CD4-positive, CD25-positive, alpha-beta regulatory T cell (primary cell): ENCODE measurements around the gene CKAP2. TPM values are rescaled to one million over a fixed set of nuclear protein-coding genes. Genes with fewer than 3 reads are reported as not detected.
"Not testable (repeated sequence)": the region's sequence is repeated elsewhere in the genome, so short reads cannot be mapped to it uniquely, and the experiment has no call there.

Experiments
- ATAC-seq, 2 donors: fragments of 150-1000 bp; cut with Tn5 transposase; one replicate each; pipeline ENCODE4 v1.10.0; 2021; ENCODE audit warnings: low read depth in 2 of 2, moderate number of reproducible peaks in 2 of 2, moderate library complexity in 1 of 2
- DNase-seq, 3 donors: peaks; one replicate each; pipeline versions ENCODE4 v3.0.0 to v3.0.0-alpha.2; 2012 to 2022; ENCODE audit warnings: mixed read lengths in 1 of 3
- H3K27ac ChIP-seq: one replicate; pipeline ENCODE4 v1.7.0; 2013; ENCODE audit warnings: mild to moderate bottlenecking, low read length; ENCODE audit not compliant: insufficient read depth, poor library complexity, severe bottlenecking
- H3K27me3 ChIP-seq: one replicate; pipeline ENCODE4 v1.7.0; 2013; ENCODE audit warnings: low read length; ENCODE audit not compliant: control insufficient read depth, insufficient read depth
- H3K36me3 ChIP-seq: one replicate; pipeline ENCODE4 v1.7.0; 2013; ENCODE audit warnings: mild to moderate bottlenecking, low read length, moderate library complexity; ENCODE audit not compliant: control insufficient read depth, insufficient read depth
- H3K4me1 ChIP-seq: 2 replicates; pipeline ENCODE4 v1.7.0; 2013; ENCODE audit warnings: mild to moderate bottlenecking, low read length; ENCODE audit not compliant: insufficient read depth, control insufficient read depth, poor library complexity, severe bottlenecking
- H3K4me3 ChIP-seq: one replicate; pipeline ENCODE4 v1.7.0; 2013; ENCODE audit warnings: low read depth, mild to moderate bottlenecking, low read length, moderate library complexity
- H3K9me3 ChIP-seq, 2 experiments: 1 replicate in 1 of 2; 2 replicates in 1 of 2; pipeline ENCODE4 v1.7.0; 2013; ENCODE audit warnings: low read length in 2 of 2, mild to moderate bottlenecking in 1 of 2, moderate library complexity in 1 of 2; ENCODE audit not compliant: control insufficient read depth in 2 of 2
- H3K27ac Mint-ChIP-seq, 3 donors: one replicate each; pipeline ENCODE4 v1.8.0; 2020 to 2022; ENCODE audit warnings: mild to moderate bottlenecking in 3 of 3, mixed read lengths in 3 of 3, moderate library complexity in 2 of 3
- H3K27me3 Mint-ChIP-seq: one replicate; pipeline ENCODE4 v1.8.0; 2022; ENCODE audit warnings: mild to moderate bottlenecking, mixed read lengths
- H3K36me3 Mint-ChIP-seq: one replicate; pipeline ENCODE4 v1.8.0; 2020; ENCODE audit warnings: mixed read lengths
- H3K4me1 Mint-ChIP-seq, 4 donors: one replicate each; pipeline ENCODE4 v1.8.0; 2020 to 2022; ENCODE audit warnings: mixed read lengths in 4 of 4, mild to moderate bottlenecking in 1 of 4
- H3K4me3 Mint-ChIP-seq, 4 donors: one replicate each; pipeline ENCODE4 v1.8.0; 2020 to 2022; ENCODE audit warnings: mild to moderate bottlenecking in 4 of 4, mixed read lengths in 4 of 4, moderate library complexity in 3 of 4
- H3K9me3 Mint-ChIP-seq, 7 donors: one replicate each; pipeline ENCODE4 v1.8.0; 2020 to 2022; ENCODE audit warnings: mixed read lengths in 7 of 7, mild to moderate bottlenecking in 3 of 7, moderate library complexity in 2 of 7
- polyA plus RNA-seq, 4 donors: library from polyadenylated mRNA; unstranded; fragments of 300-500 nt; fragmentation: Illumina TruSeq; gene quantifications; one replicate each; pipeline ENCODE4 v1.2.3, GENCODE V29; 2021
- total RNA-seq: library from RNA; stranded (reverse); gene quantifications from one replicate; pipeline ENCODE4 v1.2.3, GENCODE V29; 2022

CKAP2 gene
- total and polyA plus RNA-seq, 5 donors from 2014 or later, result 20.1 to 36.7 (median 26.7) TPM

GRCh38 chr13:52454459-52454819 lies 839 bp upstream of the CKAP2 start:
- ATAC-seq, result no peak

GRCh38 chr13:52455677-52456041 lies 381 bp downstream of the CKAP2 start:
- Mint-ChIP-seq H3K36me3 (peaks cover under 1% of the 10 kb centered on the region), H3K27ac (peak overlapping the region; percentile 94 to 100 (median 99)), H3K9me3 (no peaks in the 10 kb centered on the region), H3K4me1 (peaks cover 13 to 59% (median 40%) of the 10 kb centered on the region in 4 donors), H3K27me3 (no peaks in the 10 kb centered on the region), H3K4me3 (peak overlapping the region; percentile 94 to 99 (median 96))
- DNase-seq, result peak; percentile 72 to 84 (median 76)
- no peaks in the 10 kb centered on the region for H3K36me3 ChIP-seq
- H3K9me3 ChIP-seq, result no peaks in the 10 kb centered on the region
- H3K4me3 ChIP-seq, result peak overlapping the region; percentile 88
- H3K27ac ChIP-seq, result peak overlapping the region; percentile 89
- H3K4me1 ChIP-seq, result peaks cover 40% of the 10 kb centered on the region
- H3K27me3 ChIP-seq, result no peaks in the 10 kb centered on the region
- peak; percentile 35 to 54 for ATAC-seq

More at GRCh38 chr13:52454459-52454819, 839 bp upstream of the CKAP2 start:
- no peaks in the 10 kb centered on the region for H3K27me3 ChIP-seq
- Mint-ChIP-seq H3K27me3 (no peaks in the 10 kb centered on the region), H3K36me3 (no peaks in the 10 kb centered on the region), H3K9me3 (no peaks in the 10 kb centered on the region), H3K4me1 (peaks cover 16 to 59% (median 38%) of the 10 kb centered on the region in 4 donors), H3K4me3 (peak overlapping the region; percentile 93 to 99 (median 96)), H3K27ac (peak overlapping the region; percentile 96 to 100 (median 99))
- H3K36me3 ChIP-seq, result no peaks in the 10 kb centered on the region
- DNase-seq, result peak in 2 of 3 donors; percentile 8 to 65
- peaks cover 38% of the 10 kb centered on the region for H3K4me1 ChIP-seq
- peak overlapping the region; percentile 89 for H3K27ac ChIP-seq
- H3K9me3 ChIP-seq, result no peaks in the 10 kb centered on the region
- peak overlapping the region; percentile 92 for H3K4me3 ChIP-seq

GRCh38 chr13:52459668-52460067 lies 4.4 kb downstream of the CKAP2 start:
- no peak for DNase-seq
- Histone ChIP-seq H3K27me3 (no peaks in the 10 kb centered on the region), H3K9me3 (no peaks in the 10 kb centered on the region), H3K4me3 (no peak overlapping the region), H3K27ac (no peak overlapping the region), H3K4me1 (peaks cover 44% of the 10 kb centered on the region), H3K36me3 (peaks cover 14% of the 10 kb centered on the region)
- H3K27me3 Mint-ChIP-seq, result no peaks in the 10 kb centered on the region
- peaks cover 36 to 69% (median 52%) of the 10 kb centered on the region in 4 donors for H3K4me1 Mint-ChIP-seq
- peak overlapping the region in 1 of 3 donors; percentile 25 for H3K27ac Mint-ChIP-seq
- peak overlapping the region in 1 of 4 donors; percentile 3 for H3K4me3 Mint-ChIP-seq
- no peaks in the 10 kb centered on the region for H3K9me3 Mint-ChIP-seq
- H3K36me3 Mint-ChIP-seq, result peaks cover 17% of the 10 kb centered on the region
- no peak for ATAC-seq

GRCh38 chr13:52461265-52461664 lies 6.0 kb downstream of the CKAP2 start:
- Histone ChIP-seq H3K27ac (peak overlapping the region; percentile 33), H3K27me3 (no peaks in the 10 kb centered on the region), H3K9me3 (no peaks in the 10 kb centered on the region), H3K36me3 (peaks cover 28% of the 10 kb centered on the region), H3K4me3 (peak overlapping the region; percentile 30), H3K4me1 (peaks cover 36% of the 10 kb centered on the region)
- Mint-ChIP-seq H3K36me3 (peaks cover 23% of the 10 kb centered on the region), H3K9me3 (no peaks in the 10 kb centered on the region), H3K4me3 (peak overlapping the region; percentile 5 to 63 (median 36)), H3K27ac (peak overlapping the region; percentile 15 to 79 (median 33)), H3K4me1 (peaks cover 35 to 62% (median 45%) of the 10 kb centered on the region in 4 donors), H3K27me3 (no peaks in the 10 kb centered on the region)
- ATAC-seq (no peak), DNase-seq (peak in 1 of 3 donors; percentile 33)

GRCh38 chr13:52463526-52463925 lies 8.2 kb downstream of the CKAP2 start:
- peak overlapping the region; percentile 8 to 81 (median 42) for H3K27ac Mint-ChIP-seq
- no peak for ATAC-seq
- peak overlapping the region; percentile 14 for H3K27ac ChIP-seq
- peak overlapping the region in 1 of 4 donors; percentile 65 for H3K4me3 Mint-ChIP-seq
- no peak for DNase-seq
- H3K9me3 ChIP-seq, result no peaks in the 10 kb centered on the region
- H3K27me3 Mint-ChIP-seq, result no peaks in the 10 kb centered on the region
- no peaks in the 10 kb centered on the region for H3K9me3 Mint-ChIP-seq
- H3K27me3 ChIP-seq, result no peaks in the 10 kb centered on the region
- peaks cover 41% of the 10 kb centered on the region for H3K36me3 ChIP-seq
- H3K4me1 ChIP-seq, result peaks cover 25% of the 10 kb centered on the region
- H3K36me3 Mint-ChIP-seq, result peaks cover 32% of the 10 kb centered on the region
- H3K4me3 ChIP-seq, result peak overlapping the region; percentile 20
- peaks cover 30 to 53% (median 37%) of the 10 kb centered on the region in 4 donors for H3K4me1 Mint-ChIP-seq

- H3K27me3 Mint-ChIP-seq, DNase-seq, H3K9me3 Mint-ChIP-seq, H3K4me3 ChIP-seq, H3K27ac Mint-ChIP-seq, H3K4me3 Mint-ChIP-seq, H3K27me3 ChIP-seq, H3K4me1 ChIP-seq, H3K27ac ChIP-seq, H3K9me3 ChIP-seq, ATAC-seq: not testable (repeated sequence)
- peaks cover 42% of the 10 kb centered on the region for H3K36me3 ChIP-seq
- Mint-ChIP-seq H3K36me3 (peaks cover 48% of the 10 kb centered on the region), H3K4me1 (peaks cover 11 to 18% (median 14%) of the 10 kb centered on the region in 4 donors)
Measured at GRCh38 chr13:52468487-52468886, 13.2 kb downstream of the CKAP2 start.

- not testable (repeated sequence) for H3K4me3 ChIP-seq, H3K4me1 Mint-ChIP-seq, H3K27ac ChIP-seq, H3K4me1 ChIP-seq, H3K36me3 Mint-ChIP-seq, H3K9me3 ChIP-seq, DNase-seq, H3K27me3 Mint-ChIP-seq, H3K36me3 ChIP-seq, H3K9me3 Mint-ChIP-seq, H3K27ac Mint-ChIP-seq, H3K4me3 Mint-ChIP-seq, ATAC-seq, H3K27me3 ChIP-seq
Measured at GRCh38 chr13:52480677-52481428, 25.6 kb downstream of the CKAP2 start.

GRCh38 chr13:52487078-52487477 lies 31.8 kb downstream of the CKAP2 start:
- not testable (repeated sequence) for H3K36me3 ChIP-seq, H3K27me3 Mint-ChIP-seq, H3K4me1 ChIP-seq, H3K27ac Mint-ChIP-seq, H3K27me3 ChIP-seq, H3K9me3 Mint-ChIP-seq, H3K27ac ChIP-seq, H3K36me3 Mint-ChIP-seq, H3K4me3 Mint-ChIP-seq, H3K4me3 ChIP-seq, DNase-seq, H3K9me3 ChIP-seq, H3K4me1 Mint-ChIP-seq, ATAC-seq
